GM21529 (cell line): Measurements from ENCODE around the gene CACNG6.
"Not testable (repeated sequence)": the region's sequence is repeated elsewhere in the genome, so short reads cannot be mapped to it uniquely, and the experiment has no call there.

Experiments used
- ATAC-seq: cut with Tn5 transposase; IDR thresholded peaks from one replicate; pipeline ENCODE4 v1.9.1; 2021; ENCODE audit not compliant: unreplicated experiment

CACNG6 gene

GRCh38 chr19:53999694-54000093 lies 8.3 kb downstream of the CACNG6 start:
- ATAC-seq, result no peak

- no peak for ATAC-seq
These were observed 10.1 kb downstream of the CACNG6 start for GRCh38 chr19:54001496-54001895.

- ATAC-seq, result no peak
These were observed 11.3 kb downstream of the CACNG6 start for GRCh38 chr19:54002495-54003315.

- ATAC-seq, result no peak
These were observed 18.0 kb downstream of the CACNG6 start for GRCh38 chr19:54009440-54009839.

GRCh38 chr19:54010474-54010873 lies 19.0 kb downstream of the CACNG6 start:
- ATAC-seq, result no peak

- ATAC-seq, result no peak
These were observed 20.2 kb downstream of the CACNG6 start for GRCh38 chr19:54011507-54012211.

- no peak for ATAC-seq
These were observed 22.4 kb downstream of the CACNG6 start for GRCh38 chr19:54013866-54014265.

GRCh38 chr19:54014920-54015560 lies 23.6 kb downstream of the CACNG6 start:
- ATAC-seq, result no peak

GRCh38 chr19:54017261-54017660 lies 25.8 kb downstream of the CACNG6 start:
- no peak for ATAC-seq

- no peak for ATAC-seq
These were observed 29.9 kb downstream of the CACNG6 start for GRCh38 chr19:54021363-54021762.

GRCh38 chr19:54021932-54022331 lies 30.5 kb downstream of the CACNG6 start:
- ATAC-seq, result no peak

- no peak for ATAC-seq
These were observed 31.8 kb downstream of the CACNG6 start for GRCh38 chr19:54023191-54023590.

GRCh38 chr19:54024660-54025059 lies 33.2 kb downstream of the CACNG6 start:
- no peak for ATAC-seq

- ATAC-seq, result no peak
These were observed 35.2 kb downstream of the CACNG6 start for GRCh38 chr19:54026656-54027055.

- ATAC-seq, result no peak
These were observed 37.9 kb downstream of the CACNG6 start for GRCh38 chr19:54029301-54029700.

- no peak for ATAC-seq
These were observed 38.6 kb downstream of the CACNG6 start for GRCh38 chr19:54029930-54030490.

GRCh38 chr19:54030895-54031586 lies 39.6 kb downstream of the CACNG6 start:
- no peak for ATAC-seq

- no peak for ATAC-seq
These were observed 44.1 kb downstream of the CACNG6 start for GRCh38 chr19:54035215-54036178.

GRCh38 chr19:54036542-54036941 lies 45.1 kb downstream of the CACNG6 start:
- not testable (repeated sequence) for ATAC-seq

- no peak for ATAC-seq
These were observed 48.6 kb downstream of the CACNG6 start for GRCh38 chr19:54040003-54040402.
